Fibroblast of lung (primary cell): ENCODE results near the gene AGT.

Source experiments
- EZH2 ChIP-seq: IDR thresholded peaks from 2 replicates; pipeline ENCODE4 v1.5.1; 2012; ENCODE audit warnings: low read length, control low read depth, mild to moderate bottlenecking; ENCODE audit errors: missing control alignments
- TF ChIP-seq, protein P1 (sequence below), 2 donors: IDR thresholded peaks in 1 of 2; conservative IDR thresholded peaks in 1 of 2; 1 replicate in 1 of 2; 2 replicates in 1 of 2; pipeline ENCODE4 v1.5.1; 2011 to 2012; ENCODE audit warnings: low read length in 2 of 2, control low read depth in 1 of 2, inconsistent platforms in 1 of 2, low read depth in 1 of 2, mild to moderate bottlenecking in 1 of 2

DNA sequence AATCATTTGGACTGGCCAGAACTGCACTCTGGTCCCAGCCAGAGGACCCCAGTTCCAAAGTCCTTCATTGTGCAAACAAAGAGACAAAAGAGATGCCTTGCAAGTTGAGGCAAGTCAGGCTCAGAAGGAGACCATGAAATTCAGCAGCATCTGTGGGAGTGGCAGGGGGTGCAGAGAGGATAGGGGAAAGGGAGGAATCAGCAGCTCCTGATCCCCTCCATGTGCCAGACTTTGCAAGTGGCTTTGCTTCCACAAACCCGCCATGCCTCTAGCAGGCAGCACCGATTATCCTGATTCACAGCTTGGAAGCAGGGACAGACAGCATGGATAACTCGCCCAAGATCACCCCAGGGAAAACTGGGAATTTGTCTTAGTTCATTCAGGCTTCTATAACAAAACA, 31.1 kb upstream of the AGT start:
- TF ChIP-seq, protein P1, sequence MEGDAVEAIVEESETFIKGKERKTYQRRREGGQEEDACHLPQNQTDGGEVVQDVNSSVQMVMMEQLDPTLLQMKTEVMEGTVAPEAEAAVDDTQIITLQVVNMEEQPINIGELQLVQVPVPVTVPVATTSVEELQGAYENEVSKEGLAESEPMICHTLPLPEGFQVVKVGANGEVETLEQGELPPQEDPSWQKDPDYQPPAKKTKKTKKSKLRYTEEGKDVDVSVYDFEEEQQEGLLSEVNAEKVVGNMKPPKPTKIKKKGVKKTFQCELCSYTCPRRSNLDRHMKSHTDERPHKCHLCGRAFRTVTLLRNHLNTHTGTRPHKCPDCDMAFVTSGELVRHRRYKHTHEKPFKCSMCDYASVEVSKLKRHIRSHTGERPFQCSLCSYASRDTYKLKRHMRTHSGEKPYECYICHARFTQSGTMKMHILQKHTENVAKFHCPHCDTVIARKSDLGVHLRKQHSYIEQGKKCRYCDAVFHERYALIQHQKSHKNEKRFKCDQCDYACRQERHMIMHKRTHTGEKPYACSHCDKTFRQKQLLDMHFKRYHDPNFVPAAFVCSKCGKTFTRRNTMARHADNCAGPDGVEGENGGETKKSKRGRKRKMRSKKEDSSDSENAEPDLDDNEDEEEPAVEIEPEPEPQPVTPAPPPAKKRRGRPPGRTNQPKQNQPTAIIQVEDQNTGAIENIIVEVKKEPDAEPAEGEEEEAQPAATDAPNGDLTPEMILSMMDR (conservative IDR thresholded peaks at IDR 0.05 in 1 of 2, IDR thresholded peaks at IDR 0.05 in 1 of 2; ENCODE audit: low read depth in 1 of 2, low read length in 2 of 2): no peak
- TF ChIP-seq EZH2: no peak
